K562 (cell line): ENCODE results near the gene SLX9.

Experiments
- CHD1 ChIP-seq: fragments of 200-600 bp; sonication (generic); IDR thresholded peaks from one replicate; pipeline ENCODE4 v1.6.1; 2012; ENCODE audit warnings: mild to moderate bottlenecking, moderate library complexity, low read length, inconsistent platforms
- CREM ChIP-seq: IDR thresholded peaks from 2 replicates; pipeline ENCODE4 v1.6.1; 2014; ENCODE audit warnings: antibody characterized with exemption, low read depth
- HDAC3 ChIP-seq: fragments of 450-650 bp; IDR thresholded peaks from 2 replicates; pipeline ENCODE4 v1.6.1; 2018; ENCODE audit warnings: borderline replicate concordance, mild to moderate bottlenecking, moderate library complexity; ENCODE audit not compliant: partially characterized antibody
- MAZ ChIP-seq, 2 experiments: fragments of 450-650 bp in 1 of 2; sonication (generic) in 1 of 2; formaldehyde crosslinking; IDR thresholded peaks in 1 of 2; conservative IDR thresholded peaks in 1 of 2; 2 replicates each; pipeline versions ENCODE4 v1.4.0 to v1.5.0; 2020; ENCODE audit warnings: mild to moderate bottlenecking in 1 of 2, missing genetic modification reagents in 1 of 2
- POLR2A ChIP-seq: fragments of 450-650 bp; conservative IDR thresholded peaks from 2 replicates; pipeline ENCODE4 v1.6.1; 2016
- POLR2AphosphoS5 ChIP-seq: IDR thresholded peaks from 2 replicates; pipeline ENCODE4 v1.6.1; 2011; ENCODE audit warnings: mild to moderate bottlenecking, low read depth, low read length, moderate library complexity; ENCODE audit not compliant: control insufficient read depth, insufficient read depth
- TBL1XR1 ChIP-seq, 2 experiments: IDR thresholded peaks; 2 replicates each; pipeline ENCODE4 v1.6.1; 2012; ENCODE audit warnings: improper control_type of control experiment in 2 of 2, low read length in 2 of 2, mild to moderate bottlenecking in 1 of 2
- TF ChIP-seq, protein P1 (sequence below): sonication (generic); formaldehyde crosslinking; IDR thresholded peaks from 2 replicates; pipeline ENCODE4 v1.9.0; 2022; ENCODE audit warnings: mild to moderate bottlenecking, missing genetic modification reagents
- TF ChIP-seq, protein P2 (sequence below), 3 experiments: IDR thresholded peaks in 2 of 3; conservative IDR thresholded peaks in 1 of 3; 2 replicates each; pipeline ENCODE4 v1.5.1; 2011 to 2012; ENCODE audit warnings: low read length in 3 of 3, mild to moderate bottlenecking in 3 of 3, control low read depth in 2 of 3, improper control_type of control experiment in 1 of 3, inconsistent platforms in 1 of 3, low read depth in 1 of 3, mixed read lengths in 1 of 3, moderate library complexity in 1 of 3; ENCODE audit not compliant: insufficient read depth in 2 of 3

DNA sequence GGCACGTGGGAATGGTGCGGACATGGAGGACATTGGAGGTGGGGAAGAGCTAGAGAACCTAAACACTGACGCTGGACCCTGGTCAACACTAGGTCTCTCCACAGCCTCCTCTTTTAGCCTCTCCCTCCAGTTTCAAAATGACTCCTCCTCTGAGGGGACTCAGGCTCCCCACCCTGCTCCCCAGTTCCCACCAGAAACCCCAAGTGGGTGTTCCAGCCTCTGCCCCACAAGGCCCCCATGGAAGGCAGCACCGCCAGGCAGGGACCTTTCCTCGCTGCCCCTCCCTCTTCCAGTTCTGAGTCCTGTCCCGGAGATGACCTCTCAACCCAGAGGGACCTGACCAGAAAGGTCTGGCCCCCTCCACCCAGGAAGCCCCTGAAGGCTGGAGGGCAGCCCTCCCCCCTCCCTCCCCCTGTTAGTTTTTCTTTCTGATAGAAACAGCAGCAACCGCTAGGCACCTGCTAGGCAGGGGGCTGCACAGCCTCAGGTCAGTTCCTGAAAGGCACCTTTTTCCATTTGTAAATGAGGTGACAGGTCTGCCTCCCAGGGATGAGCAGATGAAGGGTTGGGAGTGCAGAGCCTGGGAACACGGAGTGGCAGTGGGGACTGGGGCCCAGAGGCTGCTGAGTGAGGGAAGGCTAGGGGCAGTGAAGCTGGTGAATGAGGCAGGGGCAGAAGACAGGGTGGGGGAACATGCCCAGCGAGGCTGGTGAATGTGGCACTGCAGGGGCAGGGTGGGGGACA lies 9.9 kb upstream of the SLX9 start:
- TF ChIP-seq, protein P1, sequence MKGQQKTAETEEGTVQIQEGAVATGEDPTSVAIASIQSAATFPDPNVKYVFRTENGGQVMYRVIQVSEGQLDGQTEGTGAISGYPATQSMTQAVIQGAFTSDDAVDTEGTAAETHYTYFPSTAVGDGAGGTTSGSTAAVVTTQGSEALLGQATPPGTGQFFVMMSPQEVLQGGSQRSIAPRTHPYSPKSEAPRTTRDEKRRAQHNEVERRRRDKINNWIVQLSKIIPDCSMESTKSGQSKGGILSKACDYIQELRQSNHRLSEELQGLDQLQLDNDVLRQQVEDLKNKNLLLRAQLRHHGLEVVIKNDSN = no peak
- TF ChIP-seq CHD1 (no peak), TBL1XR1 (IDR thresholded peaks at IDR 0.05; ENCODE audit: low read length in 2 of 2) (no peak), HDAC3 (no peak), CREM (no peak), MAZ (CRISPR knock-in tag; conservative IDR thresholded peaks at IDR 0.05 in 1 of 2, IDR thresholded peaks at IDR 0.05 in 1 of 2) (no peak), POLR2A (no peak), POLR2AphosphoS5 (no peak)
- TF ChIP-seq, protein P2, sequence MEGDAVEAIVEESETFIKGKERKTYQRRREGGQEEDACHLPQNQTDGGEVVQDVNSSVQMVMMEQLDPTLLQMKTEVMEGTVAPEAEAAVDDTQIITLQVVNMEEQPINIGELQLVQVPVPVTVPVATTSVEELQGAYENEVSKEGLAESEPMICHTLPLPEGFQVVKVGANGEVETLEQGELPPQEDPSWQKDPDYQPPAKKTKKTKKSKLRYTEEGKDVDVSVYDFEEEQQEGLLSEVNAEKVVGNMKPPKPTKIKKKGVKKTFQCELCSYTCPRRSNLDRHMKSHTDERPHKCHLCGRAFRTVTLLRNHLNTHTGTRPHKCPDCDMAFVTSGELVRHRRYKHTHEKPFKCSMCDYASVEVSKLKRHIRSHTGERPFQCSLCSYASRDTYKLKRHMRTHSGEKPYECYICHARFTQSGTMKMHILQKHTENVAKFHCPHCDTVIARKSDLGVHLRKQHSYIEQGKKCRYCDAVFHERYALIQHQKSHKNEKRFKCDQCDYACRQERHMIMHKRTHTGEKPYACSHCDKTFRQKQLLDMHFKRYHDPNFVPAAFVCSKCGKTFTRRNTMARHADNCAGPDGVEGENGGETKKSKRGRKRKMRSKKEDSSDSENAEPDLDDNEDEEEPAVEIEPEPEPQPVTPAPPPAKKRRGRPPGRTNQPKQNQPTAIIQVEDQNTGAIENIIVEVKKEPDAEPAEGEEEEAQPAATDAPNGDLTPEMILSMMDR (IDR thresholded peaks at IDR 0.05 in 2 of 3, conservative IDR thresholded peaks at IDR 0.05 in 1 of 3; ENCODE audit: insufficient read depth in 2 of 3, low read depth in 1 of 3, low read length in 3 of 3) = no peak
